ENCODE results near the gene IMPDH1. TPM values are rescaled to one million over a fixed set of nuclear protein-coding genes. Genes with fewer than 3 reads are reported as not detected.

Gene IMPDH1
- total and polyA plus RNA-seq, 9 of the 15 experiments (the other 6 are each of a cell fraction or from before 2014, with no cell fraction given), result 0.80 to 118 (median 64.3) TPM

GRCh38 chr7:128343554-128344430, 66.0 kb downstream of the IMPDH1 start, which contains the start of gene RBM28 (continued):
- no peak for TF ChIP-seq POLR3G (IDR thresholded peaks at IDR 0.05; ENCODE audit: extremely low read depth, insufficient read length, insufficient replicate concordance)
- TF ChIP-seq NUFIP1 (IDR thresholded peaks at IDR 0.05; ENCODE audit: partially characterized antibody), result no peak
- TF ChIP-seq SFPQ (IDR thresholded peaks at IDR 0.05; ENCODE audit: low read depth, low read length), result no peak
- 0 out of 2 replicates have a peak, but pooled peaks have one; percentile 14 for TF ChIP-seq ZNF57 (CRISPR knock-in tag; IDR thresholded peaks at IDR 0.05)
- no peak for TF ChIP-seq ZNF174 (CRISPR knock-in tag; IDR thresholded peaks at IDR 0.05)
- peak; percentile 64; the same call in 1 of the 2 replicates for TF ChIP-seq BCL6 (CRISPR knock-in tag; IDR thresholded peaks at IDR 0.05)
- 0 out of 2 replicates have a peak, but pooled peaks have one; percentile 11 for TF ChIP-seq TEAD2 (tag; IDR thresholded peaks at IDR 0.05)
- TF ChIP-seq, protein P1, sequence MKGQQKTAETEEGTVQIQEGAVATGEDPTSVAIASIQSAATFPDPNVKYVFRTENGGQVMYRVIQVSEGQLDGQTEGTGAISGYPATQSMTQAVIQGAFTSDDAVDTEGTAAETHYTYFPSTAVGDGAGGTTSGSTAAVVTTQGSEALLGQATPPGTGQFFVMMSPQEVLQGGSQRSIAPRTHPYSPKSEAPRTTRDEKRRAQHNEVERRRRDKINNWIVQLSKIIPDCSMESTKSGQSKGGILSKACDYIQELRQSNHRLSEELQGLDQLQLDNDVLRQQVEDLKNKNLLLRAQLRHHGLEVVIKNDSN (CRISPR knock-in tag; IDR thresholded peaks at IDR 0.05), result peak; percentile 59; the same call in 1 of the 2 replicates
- TF ChIP-seq, protein P2, sequence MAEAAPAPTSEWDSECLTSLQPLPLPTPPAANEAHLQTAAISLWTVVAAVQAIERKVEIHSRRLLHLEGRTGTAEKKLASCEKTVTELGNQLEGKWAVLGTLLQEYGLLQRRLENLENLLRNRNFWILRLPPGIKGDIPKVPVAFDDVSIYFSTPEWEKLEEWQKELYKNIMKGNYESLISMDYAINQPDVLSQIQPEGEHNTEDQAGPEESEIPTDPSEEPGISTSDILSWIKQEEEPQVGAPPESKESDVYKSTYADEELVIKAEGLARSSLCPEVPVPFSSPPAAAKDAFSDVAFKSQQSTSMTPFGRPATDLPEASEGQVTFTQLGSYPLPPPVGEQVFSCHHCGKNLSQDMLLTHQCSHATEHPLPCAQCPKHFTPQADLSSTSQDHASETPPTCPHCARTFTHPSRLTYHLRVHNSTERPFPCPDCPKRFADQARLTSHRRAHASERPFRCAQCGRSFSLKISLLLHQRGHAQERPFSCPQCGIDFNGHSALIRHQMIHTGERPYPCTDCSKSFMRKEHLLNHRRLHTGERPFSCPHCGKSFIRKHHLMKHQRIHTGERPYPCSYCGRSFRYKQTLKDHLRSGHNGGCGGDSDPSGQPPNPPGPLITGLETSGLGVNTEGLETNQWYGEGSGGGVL (CRISPR knock-in tag; IDR thresholded peaks at IDR 0.05), result no peak
- TF ChIP-seq RHOXF2B (CRISPR knock-in tag; conservative IDR thresholded peaks at IDR 0.05), result peak; percentile 91
- TF ChIP-seq JUN (IDR thresholded peaks at IDR 0.05; ENCODE audit: borderline replicate concordance, low read depth, low read length), result peak; percentile 71; the same call in 1 of the 2 replicates
- TF ChIP-seq JUN (CRISPR knock-in tag; IDR thresholded peaks at IDR 0.05; ENCODE audit: borderline replicate concordance), result peak; percentile 85; the same call in 1 of the 2 replicates
- no peak for TF ChIP-seq PTTG1 (tag; IDR thresholded peaks at IDR 0.05; ENCODE audit: low read depth)
- TF ChIP-seq SAFB2 (IDR thresholded peaks at IDR 0.05; ENCODE audit: borderline replicate concordance, low read depth, low read length, severe bottlenecking), result no peak
- TF ChIP-seq PHTF2 (CRISPR knock-in tag; IDR thresholded peaks at IDR 0.05), result peak; percentile 16; the same call in 1 of the 2 replicates
- 0 out of 2 replicates have a peak, but pooled peaks have one; percentile 38 for TF ChIP-seq GTF2F1 (IDR thresholded peaks at IDR 0.05; ENCODE audit: low read depth, low read length)
- 0 out of 2 replicates have a peak, but pooled peaks have one; percentile 25 for TF ChIP-seq NFATC3 (IDR thresholded peaks at IDR 0.05)
- peak; percentile 75; the same call in 1 of the 2 replicates for TF ChIP-seq KDM2B (CRISPR knock-in tag; IDR thresholded peaks at IDR 0.05)
- TF ChIP-seq CHD2 (IDR thresholded peaks at IDR 0.05; ENCODE audit: low read depth, low read length), result no peak
- no peak; the same call in 1 of the 2 replicates for TF ChIP-seq CLOCK (CRISPR knock-in tag; IDR thresholded peaks at IDR 0.05; ENCODE audit: borderline replicate concordance)
